HL-60 (cell line): ENCODE results near the gene ATP6V1E1.
"Not testable (repeated sequence)": the region's sequence is repeated elsewhere in the genome, so short reads cannot be mapped to it uniquely, and the experiment has no call there.

Experiments
- DNase-seq, 2 experiments: peaks; one replicate each; pipeline ENCODE4 v3.0.0-alpha.2; 2010 to 2020; ENCODE audit warnings: low read depth in 1 of 2, low spot score in 1 of 2
- H3K27ac ChIP-seq: fragments of 250-450 bp; sonication (Bioruptor Pico); replicated peaks from 2 replicates; pipeline ENCODE4 v1.5.1; 2020; ENCODE audit warnings: mild to moderate bottlenecking, moderate library complexity
- H3K27me3 ChIP-seq: fragments of 250-450 bp; sonication (Bioruptor Pico); 2 replicates; pipeline ENCODE4 v1.5.1; 2021; ENCODE audit warnings: mild to moderate bottlenecking, moderate library complexity; ENCODE audit not compliant: insufficient read depth, poor library complexity, severe bottlenecking
- H3K4me3 ChIP-seq: replicated peaks from 2 replicates; pipeline ENCODE4 v1.5.1; 2011; ENCODE audit warnings: mild to moderate bottlenecking, control low read depth, low read length; ENCODE audit not compliant: insufficient read depth
- CTCF ChIP-seq: IDR thresholded peaks from one replicate; pipeline ENCODE4 v1.5.1; 2011; ENCODE audit warnings: low read length, control low read depth, inconsistent platforms; ENCODE audit not compliant: insufficient read depth
- GABPA ChIP-seq: IDR thresholded peaks from 2 replicates; pipeline ENCODE4 v1.6.1; 2012; ENCODE audit warnings: low read depth
- POLR2AphosphoS5 ChIP-seq: IDR thresholded peaks from 2 replicates; pipeline ENCODE4 v1.6.1; 2012; ENCODE audit warnings: low read depth
- REST ChIP-seq: IDR thresholded peaks from 2 replicates; pipeline ENCODE4 v1.6.1; 2012; ENCODE audit warnings: low read depth; ENCODE audit not compliant: insufficient replicate concordance
- SPI1 ChIP-seq: IDR thresholded peaks from 2 replicates; pipeline ENCODE4 v1.6.1; 2012; ENCODE audit warnings: low read depth, mild to moderate bottlenecking, borderline replicate concordance

Gene ATP6V1E1

DNA sequence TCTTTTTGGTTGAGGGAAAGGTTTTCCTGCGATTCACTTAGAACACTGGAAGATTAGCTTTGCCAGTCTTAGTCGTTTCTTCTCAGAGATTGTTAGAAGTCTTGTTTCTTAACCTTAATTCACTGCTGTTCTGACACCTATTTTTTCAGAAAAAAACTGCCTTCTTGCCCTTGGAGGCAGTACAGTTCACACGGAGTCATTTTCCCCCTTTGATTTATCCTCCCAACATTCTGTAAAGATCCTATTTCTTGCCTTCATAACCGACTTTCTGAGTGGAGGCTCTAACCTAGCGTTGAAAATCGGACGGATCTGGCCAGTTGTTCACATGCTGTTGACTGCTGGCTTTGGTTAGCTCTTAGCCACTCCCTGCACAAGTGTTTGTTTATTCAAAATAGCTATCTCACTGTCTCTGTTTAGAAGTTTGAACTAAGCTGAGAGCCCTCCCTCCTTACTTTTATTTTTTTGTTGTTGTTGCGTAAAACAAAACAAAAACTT, 10.7 kb upstream of the ATP6V1E1 start:
- H3K27me3 ChIP-seq = no peaks in the 10 kb centered on the region
- H3K27ac ChIP-seq = peak overlapping the region; percentile 98
- DNase-seq = peak in 1 of 2 experiments; percentile 24
- TF ChIP-seq POLR2AphosphoS5 = no peak
- no peak for TF ChIP-seq GABPA
- TF ChIP-seq REST = no peak
- TF ChIP-seq CTCF = no peak
- no peak for TF ChIP-seq SPI1
- H3K4me3 ChIP-seq = peak overlapping the region; percentile 73

DNA sequence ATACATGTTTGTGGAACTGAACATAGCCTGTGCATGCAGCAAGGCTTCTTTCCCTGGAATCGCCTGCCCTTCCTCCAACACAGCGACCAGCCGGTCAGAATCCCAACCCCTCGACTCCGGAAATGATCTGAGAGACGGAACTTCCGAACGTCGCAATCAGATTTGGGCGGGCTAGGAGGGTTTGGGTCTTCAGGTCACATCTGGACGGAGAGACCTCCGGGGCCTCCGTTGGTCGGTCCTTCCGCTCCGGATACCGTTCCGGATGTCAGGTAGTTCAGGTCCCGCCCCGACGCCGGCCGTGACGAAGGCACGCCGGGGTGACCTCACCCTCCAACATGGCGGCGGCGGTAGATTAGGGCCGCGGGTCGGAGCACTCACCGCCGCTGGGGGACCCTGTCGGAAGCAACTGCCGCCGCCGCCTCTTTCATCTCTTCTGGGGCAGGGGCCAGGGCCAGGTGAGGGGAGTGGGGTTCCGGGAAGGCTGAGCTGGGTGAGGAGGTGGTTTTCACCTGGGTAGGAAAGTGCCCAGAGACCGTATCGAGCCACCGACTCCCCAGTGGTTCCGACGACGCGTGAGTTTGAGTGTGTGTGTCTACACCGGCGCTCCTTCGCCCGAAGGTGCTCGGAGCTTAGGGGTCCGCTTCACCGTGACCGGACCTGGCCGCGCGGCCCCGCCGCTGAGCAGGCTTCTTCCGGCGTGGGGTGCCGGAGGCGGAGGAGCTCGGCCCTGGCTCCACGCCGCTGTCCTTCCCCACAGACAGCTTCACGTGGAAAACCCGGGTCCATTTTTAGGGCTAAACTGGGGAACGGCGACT, 10.1 kb upstream of the ATP6V1E1 start, which contains the start of gene BCL2L13:
TSS of gene BCL2L13 (plus strand) at position 326 of the 815 bp plus-strand sequence. CDS start 16,955 bp downstream, outside the sequence.
- TF ChIP-seq POLR2AphosphoS5 (peak; percentile 90), SPI1 (no peak), CTCF (no peak), GABPA (peak; percentile 66), REST (peak; percentile 55)
- peak; percentile 93 to 95 for DNase-seq
- Histone ChIP-seq H3K4me3 (peak within 1 kb of the TSS; percentile 73), H3K27me3 (no peaks in the 10 kb centered on the region), H3K27ac (peak within 1 kb of the TSS; percentile 98)

DNA sequence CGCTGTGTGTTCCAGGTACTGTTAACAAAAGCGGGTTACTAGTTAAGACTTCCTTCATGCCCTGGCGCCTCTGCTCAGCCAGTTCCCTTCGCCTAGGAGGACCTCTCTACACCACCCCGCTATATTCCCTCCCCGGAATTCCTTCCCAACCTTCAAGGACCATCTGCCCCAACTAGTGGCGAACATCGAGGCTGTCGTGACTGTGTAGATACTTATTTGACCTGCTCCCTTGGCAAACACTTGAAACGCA, 9.6 kb upstream of the ATP6V1E1 start:
- DNase-seq = no peak
- Histone ChIP-seq H3K27me3 (no peaks in the 10 kb centered on the region), H3K4me3 (peak overlapping the region; percentile 73), H3K27ac (peak overlapping the region; percentile 98)
- TF ChIP-seq POLR2AphosphoS5 = no peak
- TF ChIP-seq SPI1 = 0 out of 2 replicates have a peak, but pooled peaks have one; percentile 8

DNA sequence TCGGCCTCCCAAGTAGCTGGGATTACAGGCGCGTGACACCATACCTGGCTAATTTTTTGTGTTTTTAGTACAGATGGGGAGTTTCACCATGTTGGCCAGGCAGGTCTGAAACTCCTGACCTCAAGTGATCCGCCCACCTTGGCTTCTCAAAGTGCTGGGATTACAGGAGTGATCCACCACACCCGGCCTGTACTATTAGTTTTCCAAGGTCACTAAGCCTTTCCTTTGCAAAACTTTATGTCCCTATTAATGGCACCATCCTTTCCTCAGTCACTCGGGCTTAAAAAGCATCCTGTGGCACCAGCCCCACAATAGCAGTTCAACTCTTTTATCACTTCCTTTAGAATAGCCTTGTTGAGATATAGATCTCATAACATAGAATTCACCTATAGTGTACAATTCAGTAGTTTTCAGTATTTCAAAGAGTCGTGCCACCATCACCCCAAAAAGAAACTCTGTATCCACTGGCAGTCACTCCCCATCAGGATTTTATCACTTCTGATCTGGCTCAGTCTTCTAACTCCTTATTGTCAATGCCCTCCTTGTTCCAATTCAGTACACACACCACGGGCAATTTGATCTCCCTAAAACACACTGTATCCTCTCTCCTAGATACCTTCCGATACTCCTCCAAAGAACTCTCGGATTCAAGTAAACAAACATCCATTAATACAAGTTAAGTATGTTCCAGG, 9.1 kb upstream of the ATP6V1E1 start:
- TF ChIP-seq POLR2AphosphoS5 (no peak), REST (no peak), CTCF (no peak), SPI1 (no peak), GABPA (no peak)
- peak overlapping the region; percentile 73 for H3K4me3 ChIP-seq
- no peak for DNase-seq
- peak overlapping the region; percentile 98 for H3K27ac ChIP-seq
- no peaks in the 10 kb centered on the region for H3K27me3 ChIP-seq

GRCh38 chr22:17636850-17637249, 8.3 kb upstream of the ATP6V1E1 start:
- H3K27ac ChIP-seq, H3K4me3 ChIP-seq, H3K27me3 ChIP-seq, DNase-seq: not testable (repeated sequence)
